Effector memory CD4-positive, alpha-beta T cell (primary cell): Measurements from ENCODE around the gene FAM221B.

Experiments used
- DNase-seq, 3 donors: peaks; one replicate each; pipeline ENCODE4 v3.0.0-alpha.2; 2020
- H3K27ac ChIP-seq: 2 replicates; pipeline ENCODE4 v1.7.0; 2013; ENCODE audit warnings: mild to moderate bottlenecking, low read length, moderate library complexity; ENCODE audit not compliant: insufficient read depth, poor library complexity, severe bottlenecking
- H3K27me3 ChIP-seq: replicated peaks from 2 replicates; pipeline ENCODE4 v1.7.0; 2013; ENCODE audit warnings: mild to moderate bottlenecking, low read length; ENCODE audit not compliant: insufficient read depth, control insufficient read depth, poor library complexity, severe bottlenecking
- H3K36me3 ChIP-seq: 2 replicates; pipeline ENCODE4 v1.7.0; 2013; ENCODE audit warnings: mild to moderate bottlenecking, low read length, moderate library complexity; ENCODE audit not compliant: control insufficient read depth, insufficient read depth
- H3K4me1 ChIP-seq: 2 replicates; pipeline ENCODE4 v1.7.0; 2013; ENCODE audit warnings: low read length, mild to moderate bottlenecking; ENCODE audit not compliant: control insufficient read depth, insufficient read depth, poor library complexity, severe bottlenecking
- H3K4me3 ChIP-seq: 2 replicates; pipeline ENCODE4 v1.7.0; 2013; ENCODE audit warnings: low read length, low read depth, mild to moderate bottlenecking; ENCODE audit not compliant: insufficient read depth, poor library complexity, severe bottlenecking
- H3K9me3 ChIP-seq: 2 replicates; pipeline ENCODE4 v1.7.0; 2013; ENCODE audit warnings: mild to moderate bottlenecking, low read length, moderate library complexity; ENCODE audit not compliant: control insufficient read depth

The FAM221B gene

DNA sequence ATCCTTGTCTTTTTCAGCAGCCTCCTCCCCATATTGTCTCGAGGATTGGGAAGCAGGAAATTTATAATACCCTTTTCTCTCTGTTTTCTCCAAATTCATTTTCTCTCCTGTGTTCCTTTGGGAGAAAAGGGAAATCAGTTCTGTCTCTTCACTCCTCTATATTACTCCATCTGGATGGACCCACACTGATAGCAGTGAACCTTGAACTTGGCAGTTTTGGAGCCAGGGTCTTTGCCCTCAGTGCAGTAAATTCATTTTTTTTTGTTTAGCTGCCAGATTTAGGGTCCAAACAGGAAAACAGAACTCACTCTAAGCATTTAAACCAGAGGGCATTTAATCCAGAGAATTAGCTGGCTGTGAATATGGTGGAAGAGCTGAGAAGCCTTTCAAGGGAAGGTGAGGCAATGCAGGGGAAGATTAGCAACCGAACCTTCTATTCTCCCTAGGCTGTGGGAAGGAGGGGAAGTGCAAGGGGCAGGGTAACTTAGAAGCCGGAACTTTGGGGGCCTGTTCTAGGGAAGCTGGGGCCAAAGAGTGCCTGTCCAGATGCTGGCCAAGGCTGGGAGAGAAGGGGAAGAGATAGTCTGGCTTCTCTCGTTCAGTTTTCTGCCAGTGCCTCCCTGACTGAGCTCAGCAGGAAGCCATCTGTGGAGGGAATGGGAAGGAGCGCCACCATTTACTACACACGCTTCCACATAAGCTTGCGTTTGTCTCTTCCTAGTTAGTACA is 53.5 kb downstream of the FAM221B start:
- Histone ChIP-seq H3K36me3 (peaks cover 5% of the 10 kb centered on the region), H3K27me3 (no peaks in the 10 kb centered on the region), H3K4me3 (no peak overlapping the region), H3K27ac (no peak overlapping the region), H3K4me1 (no peaks in the 10 kb centered on the region), H3K9me3 (no peaks in the 10 kb centered on the region)
- DNase-seq = no peak

- peaks cover 5% of the 10 kb centered on the region for H3K36me3 ChIP-seq
- no peak overlapping the region for H3K4me3 ChIP-seq
- no peak overlapping the region for H3K27ac ChIP-seq
- H3K27me3 ChIP-seq = no peaks in the 10 kb centered on the region
- H3K4me1 ChIP-seq = no peaks in the 10 kb centered on the region
- DNase-seq = no peak
- no peaks in the 10 kb centered on the region for H3K9me3 ChIP-seq
Observed at GRCh38 chr9:35771943-35772342, 56.6 kb downstream of the FAM221B start.

DNA sequence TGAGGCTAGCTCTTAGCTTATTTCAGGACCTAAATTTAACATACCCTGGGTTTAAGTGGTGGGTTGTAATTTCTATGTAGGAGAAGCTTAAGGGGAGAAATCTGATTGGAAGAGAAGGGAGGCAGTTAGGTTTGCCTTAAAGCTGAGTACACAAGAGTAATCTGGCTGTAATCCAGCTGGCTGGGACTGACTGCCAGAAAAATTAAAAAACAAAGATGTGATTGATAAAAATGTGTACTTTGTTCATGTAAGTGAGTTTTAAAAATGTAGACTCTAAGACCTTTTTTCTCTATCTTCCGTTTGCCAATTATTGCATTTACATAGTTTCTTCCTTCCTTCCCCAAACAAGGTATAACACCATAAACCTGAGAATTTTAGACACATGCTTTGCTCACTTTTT is 57.0 kb downstream of the FAM221B start:
- Histone ChIP-seq H3K4me1 (no peaks in the 10 kb centered on the region), H3K4me3 (no peak overlapping the region), H3K27ac (no peak overlapping the region), H3K36me3 (peaks cover 5% of the 10 kb centered on the region), H3K9me3 (no peaks in the 10 kb centered on the region), H3K27me3 (no peaks in the 10 kb centered on the region)
- DNase-seq = no peak

GRCh38 chr9:35771075-35771433 is 57.5 kb downstream of the FAM221B start:
- no peak for DNase-seq
- H3K27ac ChIP-seq = no peak overlapping the region
- H3K9me3 ChIP-seq = no peaks in the 10 kb centered on the region
- H3K36me3 ChIP-seq = peaks cover 2% of the 10 kb centered on the region
- no peaks in the 10 kb centered on the region for H3K4me1 ChIP-seq
- no peaks in the 10 kb centered on the region for H3K27me3 ChIP-seq
- no peak overlapping the region for H3K4me3 ChIP-seq

GRCh38 chr9:35769763-35770162 is 58.8 kb downstream of the FAM221B start:
- Histone ChIP-seq H3K9me3 (no peaks in the 10 kb centered on the region), H3K4me3 (no peak overlapping the region), H3K36me3 (no peaks in the 10 kb centered on the region), H3K27ac (no peak overlapping the region), H3K27me3 (no peaks in the 10 kb centered on the region), H3K4me1 (no peaks in the 10 kb centered on the region)
- no peak for DNase-seq

DNA sequence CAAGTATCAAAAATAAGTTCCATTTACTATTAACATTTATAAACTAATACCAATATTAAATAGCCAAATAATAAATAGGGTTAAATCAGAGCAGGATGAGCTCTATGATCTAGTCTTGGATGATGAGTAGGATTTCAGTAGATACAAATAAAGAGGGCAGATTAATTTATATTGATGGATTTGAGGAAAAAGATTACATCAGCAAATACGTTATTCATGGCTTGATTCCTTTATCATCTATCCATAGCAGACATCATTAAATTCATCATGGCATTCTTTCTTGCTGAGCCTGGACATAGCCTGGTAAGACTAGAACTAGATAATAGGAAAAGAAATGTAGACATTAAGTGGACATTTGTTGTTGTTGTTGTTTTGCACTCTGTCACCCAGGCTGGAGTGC is 61.1 kb downstream of the FAM221B start:
- DNase-seq = no peak
- H3K36me3 ChIP-seq = no peaks in the 10 kb centered on the region
- H3K4me1 ChIP-seq = no peaks in the 10 kb centered on the region
- no peaks in the 10 kb centered on the region for H3K27me3 ChIP-seq
- no peaks in the 10 kb centered on the region for H3K9me3 ChIP-seq
- H3K4me3 ChIP-seq = no peak overlapping the region
- H3K27ac ChIP-seq = no peak overlapping the region

DNA sequence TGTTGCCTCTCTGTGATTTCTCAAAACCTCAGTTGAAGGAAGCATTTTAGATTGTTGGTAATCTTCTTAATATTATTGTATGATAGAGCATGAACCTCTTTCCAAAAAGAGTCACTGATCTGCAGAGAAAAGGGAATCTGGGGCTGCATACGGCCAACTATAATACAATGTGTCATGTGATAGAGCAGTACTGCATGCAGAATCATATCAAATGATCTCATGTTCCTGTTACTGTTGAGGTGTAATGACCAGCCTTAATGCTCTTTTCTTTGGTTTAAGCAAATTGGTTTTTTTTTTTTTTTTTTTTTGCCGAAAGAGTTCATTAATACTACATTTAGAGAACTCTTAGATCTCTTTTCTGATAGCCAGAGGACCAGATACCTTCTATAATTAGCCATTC is 61.5 kb downstream of the FAM221B start:
- H3K4me1 ChIP-seq = no peaks in the 10 kb centered on the region

More for the DNA sequence above, 61.5 kb downstream of the FAM221B start:
- no peaks in the 10 kb centered on the region for H3K27me3 ChIP-seq
- no peak overlapping the region for H3K4me3 ChIP-seq
- no peaks in the 10 kb centered on the region for H3K36me3 ChIP-seq
- no peak for DNase-seq
- H3K9me3 ChIP-seq = no peaks in the 10 kb centered on the region
- no peak overlapping the region for H3K27ac ChIP-seq
